HG03135 (cell line): ENCODE data around the gene NRROS.

ENCODE experiments used
- ATAC-seq: cut with Tn5 transposase; IDR thresholded peaks from one replicate; pipeline ENCODE4 v1.9.1; 2021; ENCODE audit warnings: mild to moderate bottlenecking, moderate library complexity; ENCODE audit not compliant: unreplicated experiment

The NRROS gene

DNA sequence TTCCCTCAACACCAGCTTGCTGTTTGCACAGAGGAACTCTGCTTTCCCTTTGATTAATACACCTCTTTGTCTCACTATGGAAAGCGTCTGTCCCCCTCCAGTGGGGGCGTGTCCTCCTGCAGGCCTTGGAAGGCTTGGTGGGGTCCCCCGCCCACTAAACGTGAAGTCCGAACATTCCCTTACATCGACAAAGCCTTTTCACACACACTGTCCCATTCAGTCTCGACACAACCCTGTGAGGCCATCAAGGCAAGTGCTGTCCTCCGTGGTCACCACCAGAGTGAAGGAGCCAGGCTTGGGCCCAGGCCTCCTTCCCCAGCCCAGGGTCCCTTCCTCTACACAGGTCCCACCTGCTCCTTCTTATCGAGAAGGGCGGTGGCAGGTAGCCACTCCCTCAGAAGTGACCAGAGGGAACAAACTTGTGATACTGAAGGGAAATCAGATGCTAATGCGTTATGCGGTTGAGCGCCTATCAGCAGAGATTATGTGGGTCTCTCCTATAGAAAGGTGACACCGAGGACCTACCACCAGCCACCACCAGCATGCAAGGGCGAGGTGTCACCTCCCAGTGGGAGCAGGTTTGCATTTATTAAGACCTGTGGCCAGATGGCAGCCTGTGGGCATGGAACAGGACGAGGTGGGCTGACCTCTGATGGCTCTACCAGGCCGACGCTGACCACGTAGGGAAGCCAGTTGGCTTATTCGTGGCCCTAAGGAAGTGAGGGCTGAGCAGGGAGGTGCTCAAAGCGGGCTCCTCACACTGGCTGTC is 6.6 kb downstream of the NRROS start:
- ATAC-seq, result no peak

DNA sequence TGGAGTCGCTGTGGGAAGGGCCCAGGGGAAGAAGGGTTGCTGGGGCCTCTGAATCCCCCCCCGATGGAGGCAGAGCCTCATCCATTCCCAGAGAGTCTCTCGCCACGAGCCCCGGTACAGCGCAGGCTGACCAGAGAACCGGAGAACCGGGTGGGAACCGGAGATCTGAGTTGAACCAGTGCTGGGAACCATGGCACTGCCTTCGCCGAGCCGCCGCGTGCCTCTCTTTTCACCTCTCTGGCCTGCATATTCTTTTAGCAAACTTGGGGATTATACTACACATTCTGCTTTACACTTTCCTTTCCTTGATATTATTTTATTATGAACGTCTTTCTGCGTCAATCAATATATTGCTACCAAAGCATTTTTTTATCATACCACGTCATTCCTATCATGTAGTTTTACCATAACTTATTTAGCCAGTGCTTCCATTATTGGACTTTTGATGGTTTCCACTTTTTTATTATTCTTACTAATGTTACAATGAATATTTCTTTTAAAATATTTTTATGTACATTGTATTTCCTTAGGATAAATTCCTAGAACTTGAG is 7.2 kb downstream of the NRROS start:
- ATAC-seq, result no peak

DNA sequence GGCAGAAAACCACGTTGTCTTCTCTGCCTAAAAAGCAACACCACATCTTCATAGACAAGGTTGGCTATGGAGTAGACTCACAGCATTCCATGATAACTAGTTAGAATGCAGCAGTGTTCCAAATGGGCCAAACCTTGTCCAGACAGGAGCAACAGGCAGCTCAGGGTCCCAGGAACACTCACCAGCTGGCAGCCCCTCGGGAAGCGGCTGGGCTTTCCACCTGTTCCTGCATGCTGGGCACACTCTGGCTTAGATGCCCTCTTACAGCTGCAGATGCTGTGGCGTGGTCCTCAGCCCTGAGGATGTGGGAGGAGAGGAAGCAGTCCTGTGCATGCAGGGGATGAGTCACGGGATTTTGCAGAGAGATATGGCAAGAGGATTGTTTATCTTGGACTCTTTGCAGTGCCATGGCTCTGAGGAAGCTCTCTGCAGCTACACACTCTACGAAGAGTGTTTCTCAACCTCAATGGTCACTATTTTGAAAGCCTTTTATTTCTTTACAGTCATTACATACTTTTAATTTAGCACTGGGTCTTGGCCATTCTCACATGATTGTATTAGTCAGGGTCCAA is 11.3 kb downstream of the NRROS start:
- no peak for ATAC-seq

DNA sequence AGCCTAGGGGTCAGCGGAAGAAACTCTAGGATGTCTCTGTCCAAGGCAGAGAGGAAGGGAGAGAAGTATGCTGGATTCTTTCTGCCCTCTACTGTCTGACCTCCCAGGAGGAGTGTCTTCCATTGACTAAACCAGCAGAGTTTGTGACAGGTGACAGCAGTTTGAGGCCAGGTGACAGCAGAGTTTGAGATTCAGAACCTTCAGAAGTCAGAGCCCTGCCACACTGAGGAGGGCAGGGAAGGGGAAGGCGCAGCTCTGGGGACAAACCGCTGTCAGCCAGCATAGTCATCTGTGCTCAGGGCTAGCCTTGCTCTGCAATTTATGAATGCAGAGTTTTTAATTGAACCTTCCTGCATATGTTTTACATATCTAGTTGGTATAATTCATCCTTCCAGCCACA is 12.3 kb downstream of the NRROS start:
- ATAC-seq, result no peak

DNA sequence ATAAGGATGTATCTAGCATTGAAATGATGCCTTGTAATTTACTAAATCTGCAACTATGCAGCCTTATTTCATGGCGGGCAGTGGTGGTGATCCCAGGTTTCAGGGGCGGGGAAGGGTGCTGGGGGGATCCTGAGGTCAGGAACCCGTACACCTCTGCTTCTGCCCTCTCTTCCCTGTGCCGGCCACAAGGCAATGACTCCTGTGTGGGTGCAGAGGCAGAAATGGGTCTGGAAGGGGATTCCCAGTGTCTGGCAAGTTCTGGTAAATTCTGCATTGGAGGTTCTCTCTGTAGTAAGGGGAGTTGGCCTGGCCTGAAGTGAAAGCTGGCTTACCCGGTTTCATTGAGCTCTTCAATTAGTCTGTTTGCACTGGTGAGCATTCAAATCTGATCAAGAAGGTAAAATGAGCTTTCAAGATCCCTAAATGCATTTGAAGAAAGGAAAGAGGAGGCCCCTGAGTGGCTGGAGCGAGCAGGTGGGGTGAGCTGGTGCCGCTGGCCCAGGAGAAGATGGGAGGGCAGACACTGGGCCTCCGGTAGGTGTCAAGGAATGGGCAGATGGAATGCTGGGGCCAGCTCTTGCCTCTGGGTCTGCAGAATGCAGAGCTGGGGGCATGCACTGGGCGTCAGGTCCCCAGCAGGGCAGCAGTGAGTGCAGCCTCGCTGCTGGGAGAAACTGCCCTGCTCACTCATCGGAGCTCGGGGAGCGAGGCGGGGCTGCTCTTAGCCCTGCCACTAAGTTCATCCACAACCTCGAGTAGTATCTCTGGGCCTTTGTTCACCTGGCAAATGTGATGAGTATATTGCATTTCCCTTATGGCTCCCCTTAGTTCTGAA is 13.7 kb downstream of the NRROS start:
- ATAC-seq, result no peak

DNA sequence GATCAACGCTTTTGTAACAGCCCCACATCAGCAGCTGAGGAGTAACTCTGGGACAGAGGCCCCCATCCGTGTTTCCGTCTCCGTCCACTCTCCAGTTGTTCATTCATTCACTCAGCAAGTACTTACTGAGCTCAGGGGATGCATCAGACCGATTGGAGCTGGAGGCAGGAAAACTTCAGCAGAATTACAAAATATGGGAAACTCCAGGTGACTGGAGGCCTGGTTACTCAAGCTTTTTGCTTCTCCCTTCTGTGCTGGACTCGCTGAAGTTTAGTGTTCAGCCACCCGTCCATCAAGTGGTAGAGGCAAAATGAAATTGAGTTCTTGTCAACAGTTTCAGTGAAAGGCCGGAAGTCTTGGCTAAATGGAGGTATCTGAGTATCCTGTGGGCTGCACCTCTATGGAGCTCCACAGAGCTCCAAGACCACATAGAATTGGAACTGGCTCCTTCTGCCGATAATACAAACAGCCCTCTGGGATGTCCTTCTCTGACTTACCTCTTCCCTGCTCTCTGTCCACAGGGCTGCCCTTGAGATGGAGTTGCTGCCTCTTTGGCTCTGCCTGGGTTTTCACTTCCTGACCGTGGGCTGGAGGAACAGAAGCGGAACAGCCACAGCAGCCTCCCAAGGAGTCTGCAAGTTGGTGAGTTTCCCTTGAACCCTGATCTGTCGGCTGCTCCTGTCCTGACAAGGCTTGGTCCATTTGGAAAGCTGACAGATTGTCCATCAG is 14.7 kb downstream of the NRROS start:
- no peak for ATAC-seq

DNA sequence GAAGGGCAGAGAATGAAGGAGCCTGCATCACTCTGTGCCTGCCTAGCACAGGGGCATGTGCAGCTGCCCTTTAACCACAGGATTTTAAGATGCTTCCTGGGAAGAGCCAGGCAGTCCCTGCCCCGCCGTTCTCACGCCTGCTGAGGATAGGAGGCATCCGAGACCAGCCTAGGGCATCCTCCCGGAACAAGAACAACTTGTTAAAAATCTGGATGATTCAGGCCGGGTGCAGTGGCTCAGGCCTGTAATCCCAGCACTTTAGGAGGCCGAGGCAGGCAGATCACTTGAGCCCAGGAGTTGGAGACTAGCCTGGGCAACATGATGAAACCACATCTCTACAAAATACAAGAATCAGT is 15.2 kb downstream of the NRROS start:
- ATAC-seq, result no peak

DNA sequence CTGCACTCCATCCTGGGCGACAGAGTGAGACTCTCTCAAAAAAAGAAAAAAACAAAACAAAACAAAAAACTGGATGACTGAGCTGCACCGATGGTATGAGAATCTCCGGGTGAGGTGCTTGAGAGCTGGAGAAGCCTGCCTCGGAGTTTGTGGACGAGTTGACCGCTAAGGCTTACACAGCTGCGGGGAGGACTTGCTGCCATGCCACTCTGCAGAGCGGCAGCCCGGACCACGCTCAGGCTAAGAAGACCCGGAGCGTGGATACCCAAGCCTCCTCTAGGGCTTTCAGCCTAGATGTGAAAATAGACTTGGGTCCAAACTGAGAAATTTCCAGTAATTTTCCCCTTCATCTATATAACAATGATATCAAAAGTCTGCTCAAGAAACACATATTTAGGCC is 16.0 kb downstream of the NRROS start:
- ATAC-seq, result no peak

DNA sequence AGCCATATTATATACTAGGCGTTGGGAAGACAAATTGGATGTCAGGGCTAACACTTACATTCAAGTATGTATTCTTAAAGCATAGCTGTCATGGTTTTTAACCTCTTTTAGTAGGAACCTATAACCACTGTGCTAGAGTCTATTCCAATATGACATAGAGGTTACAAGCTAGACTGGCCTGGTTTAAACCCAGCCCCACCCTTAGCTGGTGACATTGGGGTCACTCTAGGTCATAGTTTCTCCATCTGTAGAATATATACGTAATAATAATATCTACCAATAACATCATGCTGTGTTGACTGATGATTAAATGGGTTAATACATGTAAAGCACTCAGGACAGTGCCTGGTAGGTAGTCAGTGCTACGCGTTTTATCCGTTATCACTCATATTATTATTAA is 16.7 kb downstream of the NRROS start:
- ATAC-seq, result no peak

DNA sequence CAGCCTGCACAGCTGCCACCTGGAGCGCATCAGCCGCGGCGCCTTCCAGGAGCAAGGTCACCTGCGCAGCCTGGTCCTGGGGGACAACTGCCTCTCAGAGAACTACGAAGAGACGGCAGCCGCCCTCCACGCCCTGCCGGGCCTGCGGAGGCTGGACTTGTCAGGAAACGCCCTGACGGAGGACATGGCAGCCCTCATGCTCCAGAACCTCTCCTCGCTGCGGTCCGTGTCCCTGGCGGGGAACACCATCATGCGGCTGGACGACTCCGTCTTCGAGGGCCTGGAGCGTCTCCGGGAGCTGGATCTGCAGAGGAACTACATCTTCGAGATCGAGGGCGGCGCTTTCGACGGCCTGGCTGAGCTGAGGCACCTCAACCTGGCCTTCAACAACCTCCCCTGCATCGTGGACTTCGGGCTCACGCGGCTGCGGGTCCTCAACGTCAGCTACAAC is 20.4 kb downstream of the NRROS start:
- ATAC-seq, result no peak

DNA sequence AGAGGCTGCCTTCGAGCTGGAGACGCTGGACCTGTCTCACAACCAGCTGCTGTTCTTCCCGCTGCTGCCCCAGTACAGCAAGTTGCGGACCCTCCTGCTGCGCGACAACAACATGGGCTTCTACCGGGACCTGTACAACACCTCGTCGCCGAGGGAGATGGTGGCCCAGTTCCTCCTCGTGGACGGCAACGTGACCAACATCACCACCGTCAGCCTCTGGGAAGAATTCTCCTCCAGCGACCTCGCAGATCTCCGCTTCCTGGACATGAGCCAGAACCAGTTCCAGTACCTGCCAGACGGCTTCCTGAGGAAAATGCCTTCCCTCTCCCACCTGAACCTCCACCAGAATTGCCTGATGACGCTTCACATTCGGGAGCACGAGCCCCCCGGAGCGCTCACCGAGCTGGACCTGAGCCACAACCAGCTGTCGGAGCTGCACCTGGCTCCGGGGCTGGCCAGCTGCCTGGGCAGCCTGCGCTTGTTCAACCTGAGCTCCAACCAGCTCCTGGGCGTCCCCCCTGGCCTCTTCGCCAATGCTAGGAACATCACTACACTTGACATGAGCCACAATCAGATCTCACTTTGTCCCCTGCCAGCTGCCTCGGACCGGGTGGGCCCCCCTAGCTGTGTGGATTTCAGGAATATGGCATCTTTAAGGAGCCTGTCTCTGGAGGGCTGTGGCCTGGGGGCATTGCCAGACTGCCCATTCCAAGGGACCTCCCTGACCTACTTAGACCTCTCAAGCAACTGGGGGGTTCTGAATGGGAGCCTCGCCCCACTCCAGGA is 21.1 kb downstream of the NRROS start:
- no peak for ATAC-seq

DNA sequence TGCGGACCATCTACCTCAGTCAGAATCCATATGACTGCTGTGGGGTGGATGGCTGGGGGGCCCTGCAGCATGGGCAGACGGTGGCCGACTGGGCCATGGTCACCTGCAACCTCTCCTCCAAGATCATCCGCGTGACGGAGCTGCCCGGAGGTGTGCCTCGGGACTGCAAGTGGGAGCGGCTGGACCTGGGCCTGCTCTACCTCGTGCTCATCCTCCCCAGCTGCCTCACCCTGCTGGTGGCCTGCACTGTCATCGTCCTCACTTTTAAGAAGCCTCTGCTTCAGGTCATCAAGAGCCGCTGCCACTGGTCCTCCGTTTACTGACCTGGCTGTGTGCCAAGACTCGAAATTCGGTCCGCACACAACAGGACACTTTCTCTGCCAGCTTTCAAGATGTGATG is 21.9 kb downstream of the NRROS start:
- no peak for ATAC-seq

DNA sequence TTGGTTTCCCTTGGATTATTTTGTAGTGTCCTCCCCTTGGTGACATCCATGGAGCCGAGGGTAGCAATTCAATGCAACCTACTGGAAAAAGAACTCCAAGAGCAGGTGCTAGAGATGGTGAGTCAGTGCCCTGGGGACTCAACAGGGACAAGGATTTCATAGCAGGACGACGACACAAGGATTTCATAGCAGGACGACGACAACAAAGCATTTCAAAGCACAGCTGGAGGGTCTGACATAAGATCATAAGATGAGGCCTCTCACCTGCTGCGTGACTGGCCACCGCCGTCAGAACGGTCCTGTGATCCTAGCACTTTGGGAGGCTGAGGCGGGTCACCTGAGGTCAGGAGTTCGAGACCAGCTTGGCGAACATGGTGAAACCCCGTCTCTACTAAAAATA is 22.5 kb downstream of the NRROS start:
- ATAC-seq, result no peak

DNA sequence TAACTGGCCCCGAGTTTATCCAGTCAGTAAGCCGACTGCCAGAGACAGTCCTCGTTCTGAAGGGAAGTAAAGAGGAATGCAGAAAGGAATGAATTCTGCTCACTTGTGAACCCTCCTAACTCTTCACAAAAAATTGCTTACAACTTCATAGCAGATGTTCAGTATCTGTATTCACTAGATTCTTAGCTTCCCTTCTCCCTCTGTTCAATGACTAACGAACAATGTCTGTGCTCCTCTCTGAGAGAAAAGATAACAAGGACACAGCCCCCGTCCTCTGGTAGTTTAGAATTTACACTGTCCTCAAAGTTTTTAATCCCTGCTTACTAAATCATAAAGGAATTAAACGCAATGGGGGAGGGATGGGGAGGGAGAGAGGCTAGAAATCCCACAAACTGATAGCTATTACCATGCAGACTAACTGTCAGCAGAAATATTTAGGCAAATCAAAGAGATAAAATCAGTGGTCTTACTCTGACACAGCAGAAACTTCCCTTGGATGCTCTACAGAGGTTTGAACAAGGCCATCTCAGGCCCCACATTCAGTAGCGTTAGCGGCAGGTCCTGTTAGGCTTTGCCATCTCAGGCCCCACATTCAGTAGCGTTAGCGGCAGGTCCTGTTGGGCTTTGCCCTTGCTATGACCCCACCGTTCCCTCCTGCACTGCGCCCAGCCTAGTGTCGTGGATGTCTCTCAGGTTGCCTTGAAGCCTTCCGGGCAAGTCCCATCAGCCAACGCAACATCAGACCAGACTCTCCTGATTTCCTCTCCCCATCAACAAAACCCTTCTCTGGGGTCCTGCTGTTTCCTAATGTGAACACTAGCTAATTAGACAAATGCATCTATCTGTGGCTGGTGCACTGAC is 23.4 kb downstream of the NRROS start:
- ATAC-seq, result no peak

DNA sequence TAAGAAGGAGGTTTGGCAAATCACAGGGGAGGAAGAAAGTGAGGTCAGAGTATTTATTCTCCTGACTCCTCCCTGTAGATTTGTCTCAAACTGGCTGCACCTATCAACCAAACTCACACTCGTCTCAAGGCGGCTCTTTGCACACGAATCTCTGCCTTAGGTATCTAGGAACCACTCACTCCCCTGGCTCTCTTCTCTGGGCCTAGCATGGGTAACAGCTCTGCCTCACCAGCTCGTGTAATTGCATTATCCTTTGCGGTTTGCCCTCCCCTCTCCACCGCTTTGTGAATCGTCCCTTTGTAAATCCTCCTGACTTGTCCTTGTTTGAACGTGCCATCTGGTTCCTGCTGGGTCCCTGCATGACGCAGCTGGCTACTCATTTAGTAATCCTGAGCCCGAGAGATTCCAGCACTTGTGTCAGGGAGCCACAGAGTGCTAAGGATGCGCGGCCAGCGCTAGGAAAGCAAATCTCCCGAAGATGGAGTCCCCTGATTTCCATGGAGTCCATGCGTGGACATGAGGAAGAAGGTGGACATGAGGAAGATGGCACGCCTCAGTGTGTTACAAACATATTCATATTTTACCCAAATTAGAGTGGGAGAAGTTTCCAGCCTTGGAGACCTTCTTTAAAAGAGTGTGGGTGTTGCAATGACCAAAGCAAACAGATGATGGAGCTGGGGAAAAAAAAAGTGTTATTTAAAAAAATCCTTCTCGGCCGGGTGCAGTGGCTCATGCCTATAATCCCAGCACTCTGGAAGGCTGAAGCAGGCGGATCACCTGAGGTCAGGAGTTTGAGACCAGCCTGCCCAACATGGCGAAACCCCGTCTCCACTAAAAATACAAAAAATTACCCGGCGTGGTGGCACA is 26.7 kb downstream of the NRROS start:
- ATAC-seq, result no peak

DNA sequence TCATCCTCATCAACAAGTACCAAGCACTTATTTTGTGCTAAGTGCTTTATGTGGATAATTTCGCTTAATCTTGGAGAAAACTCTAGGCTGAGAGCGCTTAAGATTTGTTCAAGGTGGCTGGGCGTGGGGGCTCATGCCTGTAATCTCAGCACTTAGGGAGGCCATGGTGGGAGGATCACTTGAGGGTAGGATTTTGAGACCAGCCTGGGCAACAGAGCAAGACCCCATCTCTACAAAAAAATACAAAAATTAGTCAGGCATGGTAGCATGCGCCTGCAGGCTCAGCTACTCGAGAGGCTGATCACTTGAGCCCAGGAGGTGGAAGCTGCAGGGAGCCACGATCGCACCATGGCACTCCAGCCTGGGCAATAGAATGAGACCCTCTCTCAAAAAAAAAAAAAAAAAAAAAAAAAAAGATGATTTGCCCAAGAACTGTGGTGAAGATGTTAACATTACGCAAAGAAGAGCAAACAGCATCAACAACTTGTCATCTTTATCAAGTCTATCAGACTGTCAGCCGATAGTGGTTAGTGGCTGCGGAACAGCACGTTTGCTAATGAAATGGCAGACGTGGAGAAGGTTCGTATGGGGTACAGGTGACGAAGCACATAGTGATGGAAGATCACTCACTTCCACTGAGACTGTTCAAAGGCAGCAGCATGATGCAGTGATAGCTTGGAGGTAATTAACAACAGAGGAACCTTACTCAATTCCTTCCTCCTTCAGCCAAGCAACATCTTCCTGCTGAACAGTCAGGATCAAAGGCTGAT is 27.7 kb downstream of the NRROS start:
- ATAC-seq, result no peak

DNA sequence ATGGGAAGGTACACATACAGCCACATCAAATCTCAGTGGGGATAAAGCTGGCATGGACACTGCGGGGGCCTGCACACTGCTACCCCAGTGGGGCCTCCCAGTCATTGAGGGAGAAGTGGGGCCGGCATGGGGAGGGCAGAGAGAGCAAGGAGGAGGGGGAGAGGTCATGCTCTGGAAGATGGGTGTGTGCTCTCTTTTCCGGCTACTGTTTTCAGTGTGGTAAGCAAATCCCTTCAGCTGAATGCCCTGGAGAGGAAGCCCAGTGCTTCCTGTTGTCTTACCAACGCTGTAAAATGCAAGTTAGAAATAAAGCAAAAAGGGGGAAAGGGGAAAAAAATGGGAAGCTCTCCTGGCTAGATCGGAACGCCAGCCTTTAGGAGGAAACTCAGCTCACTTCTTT is 30.8 kb downstream of the NRROS start:
- ATAC-seq, result no peak

DNA sequence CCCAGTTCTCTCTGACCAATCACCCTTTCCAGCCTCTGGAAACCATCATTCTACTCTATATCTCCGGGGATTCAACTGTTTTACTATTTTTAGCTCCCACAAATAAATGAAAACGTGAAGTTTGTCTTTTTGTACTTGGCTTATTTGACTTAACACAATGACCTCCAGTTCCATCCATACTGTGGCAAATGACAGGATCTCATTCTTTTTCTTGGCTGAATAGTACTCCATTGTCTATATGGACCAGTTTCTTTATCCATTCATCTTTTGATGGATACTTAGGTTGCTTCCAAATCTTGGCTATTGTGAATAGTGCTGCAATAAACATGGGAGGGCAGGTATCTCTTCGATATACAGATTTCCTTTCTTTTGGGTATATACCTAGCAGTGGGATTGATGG is 34.1 kb downstream of the NRROS start:
- no peak for ATAC-seq
